Nephron progenitor cell (in vitro differentiated cells): Measurements from ENCODE around the gene GSE1.

Experiments
- DNase-seq: peaks from one replicate; pipeline ENCODE4 v3.0.0; 2021
- H3K27ac Mint-ChIP-seq: 2 replicates; pipeline ENCODE4 v1.8.0; 2021; ENCODE audit warnings: mild to moderate bottlenecking, moderate library complexity, mixed read lengths
- H3K27me3 Mint-ChIP-seq: 2 replicates; pipeline ENCODE4 v1.8.0; 2021; ENCODE audit warnings: mild to moderate bottlenecking, low read depth, mixed read lengths; ENCODE audit not compliant: poor library complexity
- H3K36me3 Mint-ChIP-seq: 2 replicates; pipeline ENCODE4 v1.8.0; 2021; ENCODE audit warnings: low read depth, mixed read lengths
- H3K4me1 Mint-ChIP-seq: 2 replicates; pipeline ENCODE4 v1.8.0; 2021; ENCODE audit warnings: mixed read lengths
- H3K4me3 Mint-ChIP-seq: 2 replicates; pipeline ENCODE4 v1.8.0; 2021; ENCODE audit warnings: mild to moderate bottlenecking, moderate library complexity, mixed read lengths
- H3K9me3 Mint-ChIP-seq: 2 replicates; pipeline ENCODE4 v1.8.0; 2021; ENCODE audit warnings: mild to moderate bottlenecking, moderate library complexity, mixed read lengths
- CTCF ChIP-seq: fragments of 200-600 bp; sonication (generic); IDR thresholded peaks from 2 replicates; pipeline ENCODE4 v1.5.0; 2021; ENCODE audit warnings: antibody characterized with exemption

Gene GSE1

GRCh38 chr16:85601730-85602401 lies 11.3 kb upstream of the GSE1 start:
- peaks cover 87% of the 10 kb centered on the region for H3K4me1 Mint-ChIP-seq
- H3K36me3 Mint-ChIP-seq = peaks cover 5% of the 10 kb centered on the region
- peak overlapping the region; percentile 88 for H3K27ac Mint-ChIP-seq
- H3K9me3 Mint-ChIP-seq = no peaks in the 10 kb centered on the region
- H3K27me3 Mint-ChIP-seq = peaks cover 16% of the 10 kb centered on the region
- H3K4me3 Mint-ChIP-seq = peak overlapping the region; percentile 46
- no peak for TF ChIP-seq CTCF
- DNase-seq = peak; percentile 42

- DNase-seq = no peak
- no peak for TF ChIP-seq CTCF
- peaks cover 92% of the 10 kb centered on the region for H3K4me1 Mint-ChIP-seq
- peaks cover 16% of the 10 kb centered on the region for H3K27me3 Mint-ChIP-seq
- H3K4me3 Mint-ChIP-seq = peak overlapping the region; percentile 30
- no peaks in the 10 kb centered on the region for H3K9me3 Mint-ChIP-seq
- H3K36me3 Mint-ChIP-seq = peaks cover 4% of the 10 kb centered on the region
- H3K27ac Mint-ChIP-seq = no peak overlapping the region
Observed at GRCh38 chr16:85602402-85603202, 10.5 kb upstream of the GSE1 start.

GRCh38 chr16:85603203-85603755 lies 9.8 kb upstream of the GSE1 start:
- Mint-ChIP-seq H3K27me3 (peaks cover 23% of the 10 kb centered on the region), H3K9me3 (no peaks in the 10 kb centered on the region), H3K27ac (no peak overlapping the region), H3K4me1 (peaks cover 92% of the 10 kb centered on the region), H3K4me3 (no peak overlapping the region), H3K36me3 (no peaks in the 10 kb centered on the region)
- TF ChIP-seq CTCF = no peak
- DNase-seq = no peak

GRCh38 chr16:85604145-85604705 lies 8.9 kb upstream of the GSE1 start:
- peaks cover 25% of the 10 kb centered on the region for H3K27me3 Mint-ChIP-seq
- H3K9me3 Mint-ChIP-seq = no peaks in the 10 kb centered on the region
- H3K27ac Mint-ChIP-seq = no peak overlapping the region

More at GRCh38 chr16:85604145-85604705, 8.9 kb upstream of the GSE1 start:
- DNase-seq = no peak
- TF ChIP-seq CTCF = no peak
- H3K4me3 Mint-ChIP-seq = no peak overlapping the region
- H3K4me1 Mint-ChIP-seq = peaks cover 92% of the 10 kb centered on the region
- no peaks in the 10 kb centered on the region for H3K36me3 Mint-ChIP-seq
